ENCODE results near the gene OFD1.

GRCh38 chrX:13770013-13770535 lies 35.5 kb downstream of the OFD1 start:
- TF ChIP-seq SUZ12 (IDR thresholded peaks at IDR 0.05) (no peak), FOXM1 (IDR thresholded peaks at IDR 0.05; ENCODE audit: borderline replicate concordance) (no peak), TARDBP (IDR thresholded peaks at IDR 0.05) (no peak), SP1 (IDR thresholded peaks at IDR 0.05) (no peak), FOXA1 (IDR thresholded peaks at IDR 0.05) (no peak), L3MBTL2 (conservative IDR thresholded peaks at IDR 0.05) (no peak), NFRKB (IDR thresholded peaks at IDR 0.05) (no peak), LEF1 (IDR thresholded peaks at IDR 0.05; ENCODE audit: borderline replicate concordance) (no peak), ZNF384 (IDR thresholded peaks at IDR 0.05) (no peak), HDGF (IDR thresholded peaks at IDR 0.05; ENCODE audit: borderline replicate concordance) (no peak), ELF4 (IDR thresholded peaks at IDR 0.05) (no peak), ARNT (IDR thresholded peaks at IDR 0.05) (no peak), PKNOX1 (IDR thresholded peaks at IDR 0.05) (no peak)

Measured in HEK293T (cell line).